HAP-1 (cell line): ENCODE data around the gene PADI1.

Experiments
- DNase-seq, 2 experiments: peaks; one replicate each; pipeline ENCODE4 v3.0.0-alpha.2; 2016 to 2020; ENCODE audit warnings: low spot score in 2 of 2
- H3K27me3 ChIP-seq: fragments of 250-450 bp; sonication (Bioruptor Pico); 2 replicates; pipeline ENCODE4 v1.5.1; 2020; ENCODE audit warnings: low read depth, mild to moderate bottlenecking, moderate library complexity
- H3K36me3 ChIP-seq: fragments of 250-450 bp; sonication (Bioruptor Pico); replicated peaks from 2 replicates; pipeline ENCODE4 v1.5.1; 2020; ENCODE audit warnings: mild to moderate bottlenecking
- H3K4me1 ChIP-seq: fragments of 250-450 bp; sonication (Bioruptor Pico); 2 replicates; pipeline ENCODE4 v1.5.1; 2020; ENCODE audit warnings: mild to moderate bottlenecking
- H3K4me3 ChIP-seq: fragments of 250-450 bp; sonication (Bioruptor Pico); 2 replicates; pipeline ENCODE4 v1.5.1; 2020; ENCODE audit warnings: mild to moderate bottlenecking, moderate library complexity
- H3K9me3 ChIP-seq: fragments of 250-450 bp; sonication (Bioruptor Pico); 2 replicates; pipeline ENCODE4 v1.5.1; 2020; ENCODE audit warnings: mild to moderate bottlenecking, moderate library complexity
- in situ Hi-C: fragments of 300-500 bp; cut with MboI; formaldehyde crosslinking; loops from 3 replicates; pipeline ENCODE4 v1.14.3; 2020; ENCODE audit warnings: low sequenced_read_pairs, inconsistent platforms, mixed read lengths

PADI1 gene

GRCh38 chr1:17210176-17210575, 5.2 kb downstream of the PADI1 start:
- DNase-seq = no peak
- no peaks in the 10 kb centered on the region for H3K9me3 ChIP-seq

GRCh38 chr1:17211377-17211776, 6.4 kb downstream of the PADI1 start:
- in situ Hi-C loops = no loop called here
- Histone ChIP-seq H3K4me3 (no peak overlapping the region), H3K27me3 (no peaks in the 10 kb centered on the region), H3K4me1 (peaks cover 12% of the 10 kb centered on the region), H3K9me3 (no peaks in the 10 kb centered on the region; the same call in 1 of the 2 replicates), H3K36me3 (no peaks in the 10 kb centered on the region)
- DNase-seq = no peak

More at GRCh38 chr1:17210176-17210575, 5.2 kb downstream of the PADI1 start:
- H3K4me1 ChIP-seq = peaks cover 12% of the 10 kb centered on the region
- no peaks in the 10 kb centered on the region for H3K36me3 ChIP-seq
- no peak overlapping the region for H3K4me3 ChIP-seq
- H3K27me3 ChIP-seq = no peaks in the 10 kb centered on the region
- in situ Hi-C loops = no loop called here

- H3K36me3 ChIP-seq = no peaks in the 10 kb centered on the region
- H3K4me1 ChIP-seq = peaks cover 12% of the 10 kb centered on the region
- H3K27me3 ChIP-seq = no peaks in the 10 kb centered on the region
- no peaks in the 10 kb centered on the region; the same call in 1 of the 2 replicates for H3K9me3 ChIP-seq
- DNase-seq = no peak
- in situ Hi-C loops = no loop called here
- H3K4me3 ChIP-seq = no peak overlapping the region
Observed at GRCh38 chr1:17212009-17212408, 7.1 kb downstream of the PADI1 start.

- peak; percentile 8 to 69 for DNase-seq
- H3K27me3 ChIP-seq = no peaks in the 10 kb centered on the region
- H3K4me3 ChIP-seq = no peak overlapping the region
- in situ Hi-C loops = no loop called here
- no peaks in the 10 kb centered on the region; the same call in 1 of the 2 replicates for H3K9me3 ChIP-seq
- H3K4me1 ChIP-seq = peaks cover 12% of the 10 kb centered on the region
- H3K36me3 ChIP-seq = no peaks in the 10 kb centered on the region
Observed at GRCh38 chr1:17212487-17213121, 7.7 kb downstream of the PADI1 start.

GRCh38 chr1:17213148-17213781, 8.3 kb downstream of the PADI1 start:
- no peaks in the 10 kb centered on the region for H3K27me3 ChIP-seq
- DNase-seq = peak in 1 of 2 experiments; percentile 20
- in situ Hi-C loops = no loop called here

GRCh38 chr1:17213782-17214148, 8.8 kb downstream of the PADI1 start:
- H3K36me3 ChIP-seq = no peaks in the 10 kb centered on the region
- H3K9me3 ChIP-seq = no peaks in the 10 kb centered on the region; the same call in 1 of the 2 replicates
- H3K4me3 ChIP-seq = no peak overlapping the region
- peaks cover 12% of the 10 kb centered on the region for H3K4me1 ChIP-seq
- no peak for DNase-seq
- in situ Hi-C loops = no loop called here
- H3K27me3 ChIP-seq = no peaks in the 10 kb centered on the region

More at GRCh38 chr1:17213148-17213781, 8.3 kb downstream of the PADI1 start:
- no peaks in the 10 kb centered on the region; the same call in 1 of the 2 replicates for H3K9me3 ChIP-seq
- H3K4me3 ChIP-seq = no peak overlapping the region
- H3K36me3 ChIP-seq = no peaks in the 10 kb centered on the region
- H3K4me1 ChIP-seq = peaks cover 12% of the 10 kb centered on the region

- in situ Hi-C loops = no loop called here
- H3K4me1 ChIP-seq = peaks cover 12% of the 10 kb centered on the region
- no peak overlapping the region for H3K4me3 ChIP-seq
Observed at GRCh38 chr1:17214876-17215544, 10.1 kb downstream of the PADI1 start.

GRCh38 chr1:17215545-17215890, 10.6 kb downstream of the PADI1 start:
- no peaks in the 10 kb centered on the region for H3K36me3 ChIP-seq
- no peak overlapping the region for H3K4me3 ChIP-seq
- H3K9me3 ChIP-seq = no peaks in the 10 kb centered on the region; the same call in 1 of the 2 replicates
- peaks cover 12% of the 10 kb centered on the region for H3K4me1 ChIP-seq
- in situ Hi-C loops = no loop called here
- no peak for DNase-seq
- no peaks in the 10 kb centered on the region for H3K27me3 ChIP-seq

More at GRCh38 chr1:17214876-17215544, 10.1 kb downstream of the PADI1 start:
- Histone ChIP-seq H3K27me3 (no peaks in the 10 kb centered on the region), H3K36me3 (no peaks in the 10 kb centered on the region), H3K9me3 (no peaks in the 10 kb centered on the region; the same call in 1 of the 2 replicates)
- no peak for DNase-seq

- Histone ChIP-seq H3K4me3 (no peak overlapping the region), H3K4me1 (peaks cover 12% of the 10 kb centered on the region), H3K36me3 (no peaks in the 10 kb centered on the region), H3K9me3 (no peaks in the 10 kb centered on the region; the same call in 1 of the 2 replicates), H3K27me3 (no peaks in the 10 kb centered on the region)
- in situ Hi-C loops = no loop called here
- DNase-seq = no peak
Observed at GRCh38 chr1:17216078-17216477, 11.2 kb downstream of the PADI1 start.

GRCh38 chr1:17217607-17218006, 12.7 kb downstream of the PADI1 start:
- in situ Hi-C loops = no loop called here
- no peak for DNase-seq
- peaks cover 9% of the 10 kb centered on the region for H3K27me3 ChIP-seq
- H3K9me3 ChIP-seq = no peaks in the 10 kb centered on the region; the same call in 1 of the 2 replicates
- H3K36me3 ChIP-seq = no peaks in the 10 kb centered on the region
- H3K4me1 ChIP-seq = peaks cover 10% of the 10 kb centered on the region
- H3K4me3 ChIP-seq = no peak overlapping the region

GRCh38 chr1:17218939-17219338, 14.0 kb downstream of the PADI1 start:
- in situ Hi-C loops = no loop called here
- Histone ChIP-seq H3K36me3 (no peaks in the 10 kb centered on the region), H3K27me3 (peaks cover 9% of the 10 kb centered on the region), H3K9me3 (no peaks in the 10 kb centered on the region; the same call in 1 of the 2 replicates), H3K4me3 (no peak overlapping the region), H3K4me1 (no peaks in the 10 kb centered on the region)
- DNase-seq = no peak

GRCh38 chr1:17220287-17220686, 15.4 kb downstream of the PADI1 start:
- no peak for DNase-seq
- Histone ChIP-seq H3K27me3 (peaks cover 14% of the 10 kb centered on the region), H3K4me1 (no peaks in the 10 kb centered on the region), H3K36me3 (no peaks in the 10 kb centered on the region), H3K4me3 (no peak overlapping the region), H3K9me3 (no peaks in the 10 kb centered on the region; the same call in 1 of the 2 replicates)
- in situ Hi-C loops = no loop called here

- Histone ChIP-seq H3K4me1 (no peaks in the 10 kb centered on the region), H3K27me3 (peaks cover 20% of the 10 kb centered on the region), H3K36me3 (no peaks in the 10 kb centered on the region), H3K4me3 (no peak overlapping the region), H3K9me3 (no peaks in the 10 kb centered on the region)
- DNase-seq = no peak
- in situ Hi-C loops = no loop called here
Observed at GRCh38 chr1:17222557-17222956, 17.6 kb downstream of the PADI1 start.

- H3K36me3 ChIP-seq = no peaks in the 10 kb centered on the region
- no peak for DNase-seq
- in situ Hi-C loops = no loop called here
Observed at GRCh38 chr1:17224434-17224833, 19.5 kb downstream of the PADI1 start.

More at GRCh38 chr1:17224434-17224833, 19.5 kb downstream of the PADI1 start:
- Histone ChIP-seq H3K4me1 (no peaks in the 10 kb centered on the region), H3K9me3 (no peaks in the 10 kb centered on the region), H3K4me3 (no peak overlapping the region), H3K27me3 (peaks cover 20% of the 10 kb centered on the region)
